ENCODE measurements around the gene TSBP1. TPM values are rescaled to one million over a fixed set of nuclear protein-coding genes. Genes with fewer than 3 reads are reported as not detected.
"Not testable (repeated sequence)": the region's sequence is repeated elsewhere in the genome, so short reads cannot be mapped to it uniquely, and the experiment has no call there.

Gene TSBP1
- total RNA-seq, 1 experiment from 2014 or later = not detected

GRCh38 chr6:32288426-32288825 is 83.3 kb downstream of the TSBP1 start:
- no peak for DNase-seq (ENCODE audit: low read depth)

GRCh38 chr6:32273801-32274577 is 97.7 kb downstream of the TSBP1 start:
- not testable (repeated sequence) for DNase-seq (ENCODE audit: low read depth)

- no peak for DNase-seq (ENCODE audit: low read depth)
Measured at GRCh38 chr6:32271429-32271828, 100.3 kb downstream of the TSBP1 start.

- DNase-seq (ENCODE audit: low read depth) = not testable (repeated sequence)
Measured at GRCh38 chr6:32268459-32268858, 103.2 kb downstream of the TSBP1 start.

GRCh38 chr6:32267035-32267434 is 104.7 kb downstream of the TSBP1 start:
- DNase-seq (ENCODE audit: low read depth) = no peak

- DNase-seq (ENCODE audit: low read depth) = not testable (repeated sequence)
Measured at GRCh38 chr6:32257262-32257661, 114.4 kb downstream of the TSBP1 start.

GRCh38 chr6:32255199-32256153 is 116.2 kb downstream of the TSBP1 start:
- peak; percentile 94 for DNase-seq (ENCODE audit: low read depth)

- no peak for DNase-seq (ENCODE audit: low read depth)
Measured at GRCh38 chr6:32254761-32255198, 116.9 kb downstream of the TSBP1 start.

GRCh38 chr6:32252331-32253009 is 119.2 kb downstream of the TSBP1 start:
- DNase-seq (ENCODE audit: low read depth) = no peak

- DNase-seq (ENCODE audit: low read depth) = no peak
Measured at GRCh38 chr6:32249262-32249661, 122.4 kb downstream of the TSBP1 start.

- no peak for DNase-seq (ENCODE audit: low read depth)
Measured at GRCh38 chr6:32247401-32247800, 124.3 kb downstream of the TSBP1 start.

GRCh38 chr6:32244946-32245398 is 126.7 kb downstream of the TSBP1 start:
- peak; percentile 83 for DNase-seq (ENCODE audit: low read depth)

- DNase-seq (ENCODE audit: low read depth) = no peak
Measured at GRCh38 chr6:32244270-32244669, 127.4 kb downstream of the TSBP1 start.

Other genes starting within 250 kb of the TSBP1 start
- 16.6 and 17.7 TPM in 2 replicates for gene ATF6B, start 243.7 kb downstream of the TSBP1 start, total RNA-seq (2014; rRNA removed; shearing (Covaris generic))
- 12.7 and 20.2 TPM in 2 replicates for gene FKBPL, start 241.6 kb downstream of the TSBP1 start, total RNA-seq (2014; rRNA removed; shearing (Covaris generic))
- gene PRRT1, start 220.0 kb downstream of the TSBP1 start, total RNA-seq (2014; rRNA removed; shearing (Covaris generic)) = not detected in 2 replicates
- 29.4 and 145 TPM in 2 replicates for gene PPT2, start 217.8 kb downstream of the TSBP1 start, total RNA-seq (2014; rRNA removed; shearing (Covaris generic))
- gene EGFL8, start 207.3 kb downstream of the TSBP1 start, total RNA-seq (2014; rRNA removed; shearing (Covaris generic)) = 0.21 and 2.2 TPM in 2 replicates
- gene AGPAT1, start 195.8 kb downstream of the TSBP1 start, total RNA-seq (2014; rRNA removed; shearing (Covaris generic)) = 37.4 and 42.6 TPM in 2 replicates
- gene RNF5, start 193.5 kb downstream of the TSBP1 start, total RNA-seq (2014; rRNA removed; shearing (Covaris generic)) = 70.4 and 80.2 TPM in 2 replicates
- 0.60 and 1.1 TPM in 2 replicates for gene AGER, start 187.7 kb downstream of the TSBP1 start, total RNA-seq (2014; rRNA removed; shearing (Covaris generic))
- gene PBX2, start 181.7 kb downstream of the TSBP1 start, total RNA-seq (2014; rRNA removed; shearing (Covaris generic)) = 31.7 and 45.4 TPM in 2 replicates
- gene GPSM3, start 179.3 kb downstream of the TSBP1 start, total RNA-seq (2014; rRNA removed; shearing (Covaris generic)) = 2.2 and 6.6 TPM in 2 replicates
- 2.3 and 3.2 TPM in 2 replicates for gene NOTCH4, start 147.8 kb downstream of the TSBP1 start, total RNA-seq (2014; rRNA removed; shearing (Covaris generic))
- gene BTNL2, start 35.3 kb upstream of the TSBP1 start, total RNA-seq (2014; rRNA removed; shearing (Covaris generic)) = not detected in 2 replicates
- gene HLA-DRA, start 68.0 kb upstream of the TSBP1 start, total RNA-seq (2014; rRNA removed; shearing (Covaris generic)) = 0.46 and 2.2 TPM in 2 replicates
- not detected in 2 replicates for gene HLA-DRB5, start 158.4 kb upstream of the TSBP1 start, total RNA-seq (2014; rRNA removed; shearing (Covaris generic))
- gene HLA-DRB1, start 217.9 kb upstream of the TSBP1 start, total RNA-seq (2014; rRNA removed; shearing (Covaris generic)) = 0.34 and 0.63 TPM in 2 replicates